CD4-positive, alpha-beta memory T cell (primary cell): ENCODE results near the gene FBL. TPM values are rescaled to one million over a fixed set of nuclear protein-coding genes. Genes with fewer than 3 reads are reported as not detected.
A peak's percentile ranks its signal among the peaks of the same experiment; 100 is the strongest.
"Not testable (repeated sequence)": the region's sequence is repeated elsewhere in the genome, so short reads cannot be mapped to it uniquely, and the experiment has no call there.

Experiments used
- CTCF ChIA-PET: fragments of 350-600 bp; sonication (Branson Sonifier 250); formaldehyde crosslinking; loops from one replicate; lab custom pipeline; 2021; ENCODE audit warnings: inconsistent platforms; ENCODE audit not compliant: partially characterized antibody; lab: Charles Lee
- POLR2A ChIA-PET: fragments of 350-600 bp; sonication (Branson Sonifier 250); formaldehyde crosslinking; loops from one replicate; lab custom pipeline; 2021; ENCODE audit not compliant: partially characterized antibody; lab: Charles Lee
- DNase-seq, 5 donors: peaks; one replicate each; pipeline versions ENCODE4 v3.0.0 to v3.0.0-alpha.2; 2020 to 2022; ENCODE audit warnings: mixed read lengths in 1 of 5
- H3K27ac ChIP-seq: one replicate; pipeline ENCODE4 v1.7.0; 2013; ENCODE audit warnings: low read depth, low read length
- H3K27me3 ChIP-seq: 2 replicates; pipeline ENCODE4 v1.7.0; 2013; ENCODE audit warnings: mild to moderate bottlenecking, low read length, moderate library complexity; ENCODE audit not compliant: insufficient read depth
- H3K36me3 ChIP-seq: 2 replicates; pipeline ENCODE4 v1.7.0; 2013; ENCODE audit warnings: mild to moderate bottlenecking, low read length, moderate library complexity; ENCODE audit not compliant: insufficient read depth
- H3K4me1 ChIP-seq: 2 replicates; pipeline ENCODE4 v1.7.0; 2013; ENCODE audit warnings: mild to moderate bottlenecking, low read length, moderate library complexity; ENCODE audit not compliant: insufficient read depth
- H3K4me3 ChIP-seq, 2 donors: one replicate each; pipeline ENCODE4 v1.7.0; 2013; ENCODE audit warnings: low read length in 2 of 2, mild to moderate bottlenecking in 1 of 2
- H3K9me3 ChIP-seq, 2 donors: one replicate each; pipeline ENCODE4 v1.7.0; 2013; ENCODE audit warnings: low read length in 2 of 2, control low read depth in 1 of 2; ENCODE audit not compliant: control insufficient read depth in 1 of 2
- H3K27ac Mint-ChIP-seq, 7 donors: one replicate each; pipeline ENCODE4 v1.8.0; 2020 to 2021; ENCODE audit warnings: mixed read lengths in 7 of 7, mild to moderate bottlenecking in 6 of 7, inconsistent platforms in 3 of 7, moderate library complexity in 3 of 7
- H3K27me3 Mint-ChIP-seq, 2 donors: one replicate each; pipeline ENCODE4 v1.8.0; 2020 to 2021; ENCODE audit warnings: mixed read lengths in 2 of 2
- H3K36me3 Mint-ChIP-seq, 2 donors: one replicate each; pipeline ENCODE4 v1.8.0; 2020 to 2021; ENCODE audit warnings: mixed read lengths in 2 of 2, inconsistent platforms in 1 of 2, mild to moderate bottlenecking in 1 of 2
- H3K4me1 Mint-ChIP-seq, 4 donors: one replicate each; pipeline ENCODE4 v1.8.0; 2020 to 2021; ENCODE audit warnings: mixed read lengths in 4 of 4, mild to moderate bottlenecking in 1 of 4
- H3K4me3 Mint-ChIP-seq, 8 donors: one replicate each; pipeline ENCODE4 v1.8.0; 2020 to 2021; ENCODE audit warnings: mixed read lengths in 8 of 8, mild to moderate bottlenecking in 7 of 8, moderate library complexity in 6 of 8, inconsistent platforms in 3 of 8
- H3K9me3 Mint-ChIP-seq, 8 donors: one replicate each; pipeline ENCODE4 v1.8.0; 2020 to 2021; ENCODE audit warnings: mixed read lengths in 8 of 8, mild to moderate bottlenecking in 5 of 8, inconsistent platforms in 3 of 8, moderate library complexity in 1 of 8
- intact Hi-C: fragments of 100-400 bp; cut with micrococcal nuclease; formaldehyde crosslinking; loops from one replicate; pipeline ENCODE4 v1.15.1; 2023
- polyA plus RNA-seq, 2 donors: library from polyadenylated mRNA; unstranded; fragments of 300-500 nt; fragmentation: Illumina TruSeq; gene quantifications; one replicate each; pipeline ENCODE4 v1.2.3, GENCODE V29; 2021
- total RNA-seq, 2 experiments: library from RNA; stranded (reverse); gene quantifications; one replicate each; pipeline ENCODE4 v1.2.3, GENCODE V29; 2021

Gene FBL
- total and polyA plus RNA-seq, 4 experiments from 2014 or later, result 173 to 295 (median 228) TPM

GRCh38 chr19:39818626-39819097, 27.5 kb downstream of the FBL start:
- Histone ChIP-seq H3K27ac (no peak overlapping the region), H3K4me3 (no peak overlapping the region), H3K36me3 (no peaks in the 10 kb centered on the region), H3K27me3 (no peaks in the 10 kb centered on the region), H3K9me3 (no peaks in the 10 kb centered on the region), H3K4me1 (peaks cover 4% of the 10 kb centered on the region)
- Mint-ChIP-seq H3K4me3 (no peak overlapping the region), H3K4me1 (peaks cover under 1 to 10% (median 6%) of the 10 kb centered on the region in 4 donors), H3K36me3 (peaks cover 15 to 21% of the 10 kb centered on the region in 2 donors), H3K27ac (no peak overlapping the region), H3K27me3 (no peaks in the 10 kb centered on the region), H3K9me3 (no peaks in the 10 kb centered on the region)
- ChIA-PET CTCF (no interaction called here), POLR2A (no interaction called here)
- DNase-seq, result no peak
- intact Hi-C loops, result no loop called here

- H3K4me3 ChIP-seq, result no peak overlapping the region
- no peaks in the 10 kb centered on the region for H3K27me3 ChIP-seq
- Mint-ChIP-seq H3K4me1 (peaks cover 3 to 10% (median 6%) of the 10 kb centered on the region in 4 donors), H3K27ac (no peak overlapping the region), H3K4me3 (no peak overlapping the region), H3K9me3 (no peaks in the 10 kb centered on the region), H3K36me3 (peaks cover 18 to 24% of the 10 kb centered on the region in 2 donors), H3K27me3 (no peaks in the 10 kb centered on the region)
- intact Hi-C loops, result no loop called here
- H3K9me3 ChIP-seq, result no peaks in the 10 kb centered on the region
- H3K27ac ChIP-seq, result no peak overlapping the region
- ChIA-PET POLR2A (no interaction called here), CTCF (no interaction called here)
- DNase-seq, result no peak
- no peaks in the 10 kb centered on the region for H3K36me3 ChIP-seq
- no peaks in the 10 kb centered on the region for H3K4me1 ChIP-seq
Measured at GRCh38 chr19:39817888-39818561, 28.2 kb downstream of the FBL start.

GRCh38 chr19:39816287-39817048, 29.7 kb downstream of the FBL start:
- H3K27ac ChIP-seq, result no peak overlapping the region
- H3K27me3 Mint-ChIP-seq, result no peaks in the 10 kb centered on the region
- no peak for DNase-seq
- H3K36me3 ChIP-seq, result no peaks in the 10 kb centered on the region
- no peaks in the 10 kb centered on the region for H3K9me3 ChIP-seq
- peak overlapping the region in 1 of 8 donors; percentile 62 for H3K4me3 Mint-ChIP-seq
- H3K9me3 Mint-ChIP-seq, result no peaks in the 10 kb centered on the region
- no peak overlapping the region for H3K4me3 ChIP-seq
- peaks cover 3 to 10% (median 6%) of the 10 kb centered on the region in 4 donors for H3K4me1 Mint-ChIP-seq
- H3K27me3 ChIP-seq, result no peaks in the 10 kb centered on the region
- H3K27ac Mint-ChIP-seq, result no peak overlapping the region
- peaks cover 18 to 27% of the 10 kb centered on the region in 2 donors for H3K36me3 Mint-ChIP-seq
- CTCF ChIA-PET, result interaction anchor here (1.8 kb wide), 1 partner anchor 24 kb away, joined by 9 read pairs; no protein-coding TSS in a partner anchor
- POLR2A ChIA-PET, result no interaction called here
- H3K4me1 ChIP-seq, result no peaks in the 10 kb centered on the region
- intact Hi-C loops, result no loop called here

- H3K4me3 ChIP-seq, result no peak overlapping the region
- intact Hi-C loops, result no loop called here
- peaks cover 3 to 9% (median 5%) of the 10 kb centered on the region in 4 donors for H3K4me1 Mint-ChIP-seq
- DNase-seq, result no peak
- no peaks in the 10 kb centered on the region for H3K9me3 ChIP-seq
- ChIA-PET CTCF (interaction anchor here (1.8 kb wide), 1 partner anchor 22 kb away, joined by 9 read pairs; no protein-coding TSS in a partner anchor), POLR2A (no interaction called here)
- H3K9me3 Mint-ChIP-seq, result no peaks in the 10 kb centered on the region
- no peak overlapping the region for H3K27ac ChIP-seq
- no peaks in the 10 kb centered on the region for H3K4me1 ChIP-seq
- H3K36me3 Mint-ChIP-seq, result peaks cover 18 to 27% of the 10 kb centered on the region in 2 donors
- H3K4me3 Mint-ChIP-seq, result no peak overlapping the region
- H3K27me3 ChIP-seq, result no peaks in the 10 kb centered on the region
- H3K27ac Mint-ChIP-seq, result no peak overlapping the region
- no peaks in the 10 kb centered on the region for H3K27me3 Mint-ChIP-seq
- H3K36me3 ChIP-seq, result no peaks in the 10 kb centered on the region
Measured at GRCh38 chr19:39814595-39814994, 31.6 kb downstream of the FBL start.

GRCh38 chr19:39814111-39814510, 32.1 kb downstream of the FBL start:
- CTCF ChIA-PET, H3K4me3 ChIP-seq, H3K4me1 Mint-ChIP-seq, H3K9me3 ChIP-seq, POLR2A ChIA-PET, DNase-seq, H3K27ac Mint-ChIP-seq, H3K4me3 Mint-ChIP-seq, H3K27me3 Mint-ChIP-seq, H3K4me1 ChIP-seq, H3K27me3 ChIP-seq, H3K27ac ChIP-seq, H3K36me3 ChIP-seq, H3K9me3 Mint-ChIP-seq, intact Hi-C loops: not testable (repeated sequence)
- peaks cover 18 to 26% of the 10 kb centered on the region in 2 donors for H3K36me3 Mint-ChIP-seq

GRCh38 chr19:39813264-39813993, 32.8 kb downstream of the FBL start:
- H3K4me1 ChIP-seq, result no peaks in the 10 kb centered on the region
- CTCF ChIA-PET, result interaction anchor here (1.6 kb wide), 1 partner anchor 30 kb away, joined by 5 read pairs; no protein-coding TSS in a partner anchor
- Mint-ChIP-seq H3K27me3 (no peaks in the 10 kb centered on the region), H3K4me1 (peaks cover 0 to 3% (median 3%) of the 10 kb centered on the region in 4 donors), H3K27ac (peak overlapping the region in 3 of 7 donors; percentile 1 to 74 (median 10)), H3K4me3 (no peak overlapping the region), H3K9me3 (peaks cover 0 to 2% (median 0%) of the 10 kb centered on the region in 8 donors), H3K36me3 (peaks cover 18 to 23% of the 10 kb centered on the region in 2 donors)
- no peaks in the 10 kb centered on the region for H3K9me3 ChIP-seq
- DNase-seq, result no peak
- no peak overlapping the region for H3K27ac ChIP-seq
- intact Hi-C loops, result no loop called here
- no peaks in the 10 kb centered on the region for H3K36me3 ChIP-seq
- H3K27me3 ChIP-seq, result no peaks in the 10 kb centered on the region
- no peak overlapping the region for H3K4me3 ChIP-seq
- POLR2A ChIA-PET, result no interaction called here
